Measurements from ENCODE around the gene CAPZA1. TPM values are rescaled to one million over a fixed set of nuclear protein-coding genes. Genes with fewer than 3 reads are reported as not detected.

The CAPZA1 gene
- total RNA-seq, 1 experiment from 2014 or later = 108 TPM

DNA sequence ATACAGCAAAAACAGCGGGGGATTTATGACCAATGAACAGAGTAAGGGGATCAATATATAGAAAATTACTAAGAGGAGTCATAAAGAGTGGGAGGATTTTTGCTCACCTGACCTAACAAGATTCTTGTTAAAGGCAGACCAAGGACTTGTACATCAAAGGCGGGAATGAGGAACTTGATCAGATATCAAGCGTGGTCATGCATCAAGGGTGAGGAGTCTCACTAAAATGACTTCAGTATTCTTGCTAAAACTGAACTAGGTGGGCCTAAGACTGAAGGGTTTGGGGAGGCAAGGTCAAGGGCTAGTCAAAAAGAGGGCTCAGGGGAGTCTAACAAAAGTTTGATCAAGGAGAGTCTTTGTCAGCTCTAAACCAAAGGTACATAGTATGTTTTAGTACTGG, 56.9 kb downstream of the CAPZA1 start:
- H3K4me3 Mint-ChIP-seq = peak overlapping the region in 1 of 2 experiments; percentile 31; a peak in 2 of 5 replicates
- H3K27ac ChIP-seq (ENCODE audit: insufficient read length, low read depth, low read length) = no peak overlapping the region

More for the DNA sequence above, 56.9 kb downstream of the CAPZA1 start:
- Histone ChIP-seq H3K79me2 (ENCODE audit: insufficient read depth, low read length) (peaks cover 5% of the 10 kb centered on the region; the same call in 1 of the 2 replicates), H2AK5ac (ENCODE audit: insufficient read length, low read length) (no peak overlapping the region), H3K18ac (ENCODE audit: insufficient read length, low read depth, low read length) (no peak overlapping the region), H2AFZ (ENCODE audit: low read length) (no peak overlapping the region), H4K20me1 (ENCODE audit: control insufficient read depth, insufficient read depth, insufficient read length) (no peaks in the 10 kb centered on the region), H2BK12ac (ENCODE audit: insufficient read length, low read depth, low read length) (no peak overlapping the region), H2BK15ac (ENCODE audit: low read depth, low read length) (no peak overlapping the region), H3K4me1 (ENCODE audit: insufficient read depth, low read length) (peaks cover 6% of the 10 kb centered on the region), H3K23me2 (ENCODE audit: insufficient read length, low read depth, low read length, poor library complexity, severe bottlenecking) (peaks cover 14% of the 10 kb centered on the region), H4K5ac (ENCODE audit: insufficient read length, low read depth, low read length) (no peak overlapping the region), H3K4ac (ENCODE audit: low read depth, low read length) (no peak overlapping the region), H4K91ac (ENCODE audit: insufficient read length, low read depth, low read length) (no peak overlapping the region), H3K9me3 (ENCODE audit: control insufficient read depth, low read depth, low read length) (no peaks in the 10 kb centered on the region), H3K23ac (ENCODE audit: insufficient read length, low read depth, low read length) (no peak overlapping the region), H3K4me2 (ENCODE audit: insufficient read depth, insufficient read length, low read length) (no peak overlapping the region), H2BK5ac (ENCODE audit: insufficient read length, low read length) (no peak overlapping the region), H3T11ph (ENCODE audit: low read length) (no peak overlapping the region), H2BK120ac (ENCODE audit: low read depth, low read length, poor library complexity, severe bottlenecking) (no peak overlapping the region), H3K27me3 (ENCODE audit: insufficient read depth, low read length) (peaks cover 6% of the 10 kb centered on the region; the same call in 1 of the 2 replicates), H4K8ac (replicated peaks; ENCODE audit: insufficient read length, low read depth, low read length) (no peak overlapping the region), H2BK20ac (ENCODE audit: low read depth, low read length, poor library complexity, severe bottlenecking) (no peak overlapping the region), H3K56ac (ENCODE audit: insufficient read length, low read depth, low read length) (no peak overlapping the region), H3K79me1 (ENCODE audit: insufficient read depth, low read depth, low read length, poor library complexity, severe bottlenecking) (no peaks in the 10 kb centered on the region), H3K14ac (ENCODE audit: insufficient read depth, low read length) (no peak overlapping the region), H3K9ac (ENCODE audit: extremely low read depth, insufficient read length, low read length) (no peak overlapping the region)
- H3K27me3 Mint-ChIP-seq (ENCODE audit: low read depth) = peaks cover 12% of the 10 kb centered on the region
- TF ChIP-seq CTCF (conservative IDR thresholded peaks at IDR 0.05) = no peak
- WGBS (ENCODE audit: extremely low coverage, insufficient read length, low lambda C conversion rate) = no CpG with 5 or more reads among the region's 3 CpGs
- peaks cover 36 to 41% of the 10 kb centered on the region in 2 experiments for H3K4me1 Mint-ChIP-seq
- H3K27ac Mint-ChIP-seq = no peak overlapping the region
- no peak for DNase-seq
- no peaks in the 10 kb centered on the region for H3K9me3 Mint-ChIP-seq
- peaks cover 3 to 22% (median 7%) of the 10 kb centered on the region in 3 experiments; a peak in 4 of 7 replicates for H3K36me3 Mint-ChIP-seq (ENCODE audit: insufficient read depth in 1 of 3, low read depth in 3 of 3)

Data from H9 (cell line).